ENCODE results near the gene ZNF638.

GRCh38 chr2:71481111-71481510, 149.5 kb downstream of the ZNF638 start:
- no peak for TF ChIP-seq CTCF (IDR thresholded peaks at IDR 0.05; ENCODE audit: low read depth, low read length)
- TF ChIP-seq EZH2phosphoT487 (IDR thresholded peaks at IDR 0.05; ENCODE audit: low read depth) = no peak

Measured in OCI-LY3 (cell line).